Bronchial epithelial cell (primary cell): ENCODE data around the gene C14orf119. TPM values are rescaled to one million over a fixed set of nuclear protein-coding genes. Genes with fewer than 3 reads are reported as not detected.

Source experiments
- DNase-seq: peaks from one replicate; pipeline ENCODE4 v3.0.0-alpha.2; 2010; ENCODE audit warnings: low read depth
- FAIRE-seq: peaks from 2 replicates; lab custom pipeline; 2011; peaks lifted over from hg19 to GRCh38; lab: Jason Lieb, UNC
- H3K27me3 ChIP-seq: 2 replicates; pipeline ENCODE4 v1.5.1; 2011; ENCODE audit warnings: low read length; ENCODE audit not compliant: control insufficient read depth, insufficient read depth
- H3K36me3 ChIP-seq: 2 replicates; pipeline ENCODE4 v1.5.1; 2011; ENCODE audit warnings: low read length; ENCODE audit not compliant: control insufficient read depth, insufficient read depth
- H3K4me3 ChIP-seq: 2 replicates; pipeline ENCODE4 v1.5.1; 2011; ENCODE audit warnings: mild to moderate bottlenecking, low read depth, low read length, control low read depth
- total RNA-seq: library from RNA; depleted of rRNA; stranded (reverse); fragments of >200 nt; gene quantifications from 2 replicates; pipeline ENCODE4 v1.2.1, GENCODE V29; 2014
- TF ChIP-seq, protein P1 (sequence below): IDR thresholded peaks from 2 replicates; pipeline ENCODE4 v1.5.1; 2011; ENCODE audit warnings: mild to moderate bottlenecking, moderate library complexity, low read length, control low read depth, inconsistent platforms; ENCODE audit not compliant: insufficient read depth, severe bottlenecking

C14orf119 gene
- total RNA-seq, 1 donor from 2014 or later, result 51.9 TPM

DNA sequence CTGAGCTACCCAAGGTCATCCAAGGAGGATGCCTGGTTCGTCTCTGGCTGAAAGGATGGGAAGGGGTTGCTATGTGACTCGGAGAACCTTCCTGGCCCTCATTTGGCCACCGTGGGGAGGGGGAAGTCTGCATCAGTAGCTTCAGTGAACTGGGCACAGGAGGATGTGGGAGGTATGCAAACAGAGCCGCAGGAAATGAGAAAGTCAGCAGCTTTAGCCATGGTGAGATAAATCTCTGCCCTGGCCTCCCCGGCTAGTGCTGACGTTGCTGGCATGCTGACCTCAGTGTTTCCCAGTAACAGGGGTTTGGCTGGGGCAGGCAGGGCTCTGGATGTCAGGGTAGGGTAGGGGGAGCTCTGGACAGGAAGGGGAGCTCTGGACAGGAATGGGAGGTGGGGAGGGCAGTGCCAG lies 26.1 kb downstream of the C14orf119 start:
- peak; percentile 15 for DNase-seq
- no peak overlapping the region for H3K4me3 ChIP-seq
- no peak for FAIRE-seq
- TF ChIP-seq, protein P1, sequence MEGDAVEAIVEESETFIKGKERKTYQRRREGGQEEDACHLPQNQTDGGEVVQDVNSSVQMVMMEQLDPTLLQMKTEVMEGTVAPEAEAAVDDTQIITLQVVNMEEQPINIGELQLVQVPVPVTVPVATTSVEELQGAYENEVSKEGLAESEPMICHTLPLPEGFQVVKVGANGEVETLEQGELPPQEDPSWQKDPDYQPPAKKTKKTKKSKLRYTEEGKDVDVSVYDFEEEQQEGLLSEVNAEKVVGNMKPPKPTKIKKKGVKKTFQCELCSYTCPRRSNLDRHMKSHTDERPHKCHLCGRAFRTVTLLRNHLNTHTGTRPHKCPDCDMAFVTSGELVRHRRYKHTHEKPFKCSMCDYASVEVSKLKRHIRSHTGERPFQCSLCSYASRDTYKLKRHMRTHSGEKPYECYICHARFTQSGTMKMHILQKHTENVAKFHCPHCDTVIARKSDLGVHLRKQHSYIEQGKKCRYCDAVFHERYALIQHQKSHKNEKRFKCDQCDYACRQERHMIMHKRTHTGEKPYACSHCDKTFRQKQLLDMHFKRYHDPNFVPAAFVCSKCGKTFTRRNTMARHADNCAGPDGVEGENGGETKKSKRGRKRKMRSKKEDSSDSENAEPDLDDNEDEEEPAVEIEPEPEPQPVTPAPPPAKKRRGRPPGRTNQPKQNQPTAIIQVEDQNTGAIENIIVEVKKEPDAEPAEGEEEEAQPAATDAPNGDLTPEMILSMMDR, result no peak
- no peaks in the 10 kb centered on the region for H3K27me3 ChIP-seq
- H3K36me3 ChIP-seq, result no peaks in the 10 kb centered on the region

DNA sequence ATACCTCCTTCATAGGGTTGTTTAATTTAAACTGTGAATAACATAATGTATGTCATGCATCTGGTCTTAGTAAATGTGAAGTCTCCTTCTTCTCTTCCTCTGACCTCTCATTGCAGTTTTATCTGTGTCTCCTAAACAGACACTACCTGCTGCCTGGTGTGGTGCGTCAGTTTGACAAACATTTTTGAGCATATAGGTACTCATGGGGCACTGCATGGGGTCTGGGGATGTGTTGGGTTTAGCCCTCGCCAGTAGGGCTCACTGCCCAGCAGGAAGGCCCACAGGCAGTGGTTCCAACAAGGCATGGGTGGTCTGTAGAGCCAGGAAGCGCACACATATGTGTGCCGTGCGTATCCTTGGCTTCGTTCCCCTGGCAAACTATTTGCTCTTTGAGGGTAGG lies 26.8 kb downstream of the C14orf119 start:
- DNase-seq (no peak), FAIRE-seq (no peak)
- no peaks in the 10 kb centered on the region for H3K27me3 ChIP-seq
- H3K36me3 ChIP-seq, result no peaks in the 10 kb centered on the region
- TF ChIP-seq, protein P1, result no peak
- H3K4me3 ChIP-seq, result no peak overlapping the region

DNA sequence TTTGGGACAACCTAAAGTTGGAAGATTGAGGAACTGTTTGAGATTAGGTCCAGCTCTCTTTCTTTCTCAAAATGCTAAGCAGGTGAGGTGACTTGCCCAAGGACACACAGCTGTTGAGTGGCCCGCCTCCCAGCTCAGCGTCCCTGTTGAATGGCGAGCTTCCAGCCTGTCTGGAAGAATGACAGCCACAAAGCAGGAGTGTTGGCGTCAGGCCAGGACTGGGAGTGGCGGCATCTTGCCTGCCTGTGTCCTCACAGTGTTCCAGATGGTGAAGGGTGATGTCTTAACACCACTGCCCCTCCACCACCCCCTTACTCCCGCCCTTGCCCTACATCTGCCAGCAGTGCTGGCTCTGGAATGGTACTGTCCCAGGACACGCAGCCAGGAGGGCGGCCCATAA lies 28.1 kb downstream of the C14orf119 start:
- peak; percentile 23 for DNase-seq

DNA sequence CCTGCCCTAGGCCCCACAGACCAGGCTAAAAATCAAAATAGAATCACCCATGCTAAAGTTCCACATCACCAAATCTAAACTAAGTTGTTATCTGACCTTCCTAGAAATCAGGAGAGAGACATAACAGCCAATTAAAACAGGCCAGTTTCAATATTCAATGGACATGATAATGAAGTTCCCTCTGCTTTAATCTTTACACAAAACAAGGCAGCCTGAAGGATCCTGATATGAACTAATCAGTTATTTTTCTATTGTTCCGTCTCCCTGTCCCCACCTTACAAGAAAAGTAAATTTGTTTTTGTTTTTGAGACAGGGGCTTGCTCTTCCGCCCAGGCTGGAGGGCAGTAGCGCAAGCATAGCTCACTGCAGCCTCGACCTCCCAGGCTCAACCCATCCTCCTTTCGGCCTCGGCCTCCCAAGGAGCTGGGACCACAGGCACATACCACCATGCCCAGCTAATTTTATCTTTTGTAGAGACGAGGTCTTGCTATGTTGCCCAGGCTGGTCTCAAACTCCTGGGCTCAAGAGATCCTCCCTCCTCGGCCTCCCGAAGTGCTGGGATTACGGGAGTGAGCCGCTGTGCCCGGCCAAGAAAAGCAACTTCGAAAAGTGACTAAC lies 29.1 kb downstream of the C14orf119 start:
- DNase-seq (no peak), FAIRE-seq (no peak)
- no peak overlapping the region for H3K4me3 ChIP-seq
- TF ChIP-seq, protein P1, result no peak
- no peaks in the 10 kb centered on the region for H3K27me3 ChIP-seq
- H3K36me3 ChIP-seq, result peaks cover 2% of the 10 kb centered on the region

More for the DNA sequence above, 28.1 kb downstream of the C14orf119 start:
- Histone ChIP-seq H3K36me3 (peaks cover 2% of the 10 kb centered on the region), H3K4me3 (no peak overlapping the region), H3K27me3 (no peaks in the 10 kb centered on the region)
- no peak for FAIRE-seq
- TF ChIP-seq, protein P1, result no peak

DNA sequence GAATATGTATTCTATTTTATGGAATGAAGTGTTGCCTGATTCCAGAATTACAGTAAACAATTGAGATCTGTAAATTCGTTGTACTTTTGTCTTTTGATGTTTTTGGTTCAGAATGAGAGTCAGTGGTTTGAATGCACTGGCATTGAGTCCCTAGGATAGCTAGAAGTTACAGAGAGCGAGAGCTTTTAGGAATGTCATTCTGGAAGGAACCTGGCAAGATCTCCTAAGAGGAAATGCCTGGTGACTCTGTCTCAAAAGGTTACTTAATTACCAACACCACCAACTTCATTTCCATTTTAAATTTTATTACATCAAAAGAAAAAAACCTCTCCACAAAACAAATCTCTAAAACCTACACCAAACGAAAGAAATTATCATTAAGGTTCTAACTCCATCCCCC lies 29.7 kb downstream of the C14orf119 start:
- FAIRE-seq, result no peak
- Histone ChIP-seq H3K27me3 (no peaks in the 10 kb centered on the region), H3K4me3 (no peak overlapping the region), H3K36me3 (peaks cover 2% of the 10 kb centered on the region)
- DNase-seq, result no peak
- TF ChIP-seq, protein P1, result no peak
